Activated naive CD8-positive, alpha-beta T cell treated with anti-CD3 and anti-CD28 coated beads for 36 hours (primary cell): ENCODE measurements around the gene TAOK1. TPM values are rescaled to one million over a fixed set of nuclear protein-coding genes. Genes with fewer than 3 reads are reported as not detected.

Source experiments
- DNase-seq: peaks from one replicate; pipeline ENCODE4 v3.0.0; 2021
- H3K27ac Mint-ChIP-seq: one replicate; pipeline ENCODE4 v1.8.0; 2022; ENCODE audit warnings: mild to moderate bottlenecking, moderate library complexity, mixed read lengths
- H3K27me3 Mint-ChIP-seq: one replicate; pipeline ENCODE4 v1.8.0; 2022; ENCODE audit warnings: mild to moderate bottlenecking, mixed read lengths
- H3K36me3 Mint-ChIP-seq: one replicate; pipeline ENCODE4 v1.8.0; 2021; ENCODE audit warnings: mild to moderate bottlenecking, mixed read lengths
- H3K4me1 Mint-ChIP-seq: one replicate; pipeline ENCODE4 v1.8.0; 2021; ENCODE audit warnings: mixed read lengths
- H3K4me3 Mint-ChIP-seq: one replicate; pipeline ENCODE4 v1.8.0; 2022; ENCODE audit warnings: mild to moderate bottlenecking, moderate library complexity, mixed read lengths
- H3K9me3 Mint-ChIP-seq: one replicate; pipeline ENCODE4 v1.8.0; 2022; ENCODE audit warnings: mixed read lengths
- total RNA-seq, 2 experiments: library from RNA; stranded (reverse); gene quantifications; one replicate each; pipeline ENCODE4 v1.2.3, GENCODE V29; 2021

The TAOK1 gene
- total RNA-seq, 2 experiments from 2014 or later, result 20.8 to 25.8 TPM

- Mint-ChIP-seq H3K27ac (no peak overlapping the region), H3K36me3 (peaks cover 14% of the 10 kb centered on the region), H3K4me1 (peaks cover 22% of the 10 kb centered on the region), H3K27me3 (peaks cover 3% of the 10 kb centered on the region), H3K9me3 (no peaks in the 10 kb centered on the region), H3K4me3 (no peak overlapping the region)
- DNase-seq, result no peak
These were observed 172.5 kb downstream of the TAOK1 start for GRCh38 chr17:29562615-29563014.

DNA sequence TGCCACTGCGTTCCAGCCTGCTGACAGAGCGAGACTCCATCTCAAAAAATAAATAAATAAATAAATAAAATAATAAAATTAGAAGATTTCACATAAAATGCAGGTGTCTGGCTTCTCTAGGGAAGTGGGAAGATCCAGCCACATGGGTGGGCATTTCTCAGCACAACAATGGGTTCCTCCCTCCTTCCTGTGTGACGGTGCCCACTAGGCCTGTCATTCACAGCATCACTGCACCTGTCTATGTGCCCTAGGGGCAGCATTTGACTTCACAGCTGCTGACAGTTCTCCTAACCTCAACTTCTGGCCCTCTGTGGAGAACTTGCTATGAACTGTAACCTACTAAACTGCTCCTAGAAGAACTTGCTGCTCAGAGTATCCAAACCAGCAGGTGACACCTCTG, 173.7 kb downstream of the TAOK1 start:
- Mint-ChIP-seq H3K9me3 (no peaks in the 10 kb centered on the region), H3K27ac (no peak overlapping the region), H3K4me1 (peaks cover 17% of the 10 kb centered on the region), H3K27me3 (peaks cover 3% of the 10 kb centered on the region), H3K36me3 (peaks cover 14% of the 10 kb centered on the region), H3K4me3 (no peak overlapping the region)
- no peak for DNase-seq

- DNase-seq, result peak; percentile 73
- peak overlapping the region; percentile 91 for H3K4me3 Mint-ChIP-seq
- peak overlapping the region; percentile 87 for H3K27ac Mint-ChIP-seq
- no peaks in the 10 kb centered on the region for H3K9me3 Mint-ChIP-seq
- peaks cover 13% of the 10 kb centered on the region for H3K36me3 Mint-ChIP-seq
- peaks cover 21% of the 10 kb centered on the region for H3K4me1 Mint-ChIP-seq
- H3K27me3 Mint-ChIP-seq, result no peaks in the 10 kb centered on the region
These were observed 175.7 kb downstream of the TAOK1 start for GRCh38 chr17:29565643-29566472.

- peaks cover 21% of the 10 kb centered on the region for H3K4me1 Mint-ChIP-seq
- H3K4me3 Mint-ChIP-seq, result peak within 1 kb of the TSS; percentile 92
- peak within 1 kb of the TSS; percentile 91 for H3K27ac Mint-ChIP-seq
- no peaks in the 10 kb centered on the region for H3K9me3 Mint-ChIP-seq
- H3K27me3 Mint-ChIP-seq, result no peaks in the 10 kb centered on the region
- H3K36me3 Mint-ChIP-seq, result peaks cover 12% of the 10 kb centered on the region
- peak; percentile 79 for DNase-seq
These were observed 176.5 kb downstream of the TAOK1 start, which contains the start of gene ABHD15 for GRCh38 chr17:29566473-29567303. Gene ABHD15, minus strand, starts transcription at chr17:29567037. Its CDS starts 71 bp downstream, at chr17:29566966.

DNA sequence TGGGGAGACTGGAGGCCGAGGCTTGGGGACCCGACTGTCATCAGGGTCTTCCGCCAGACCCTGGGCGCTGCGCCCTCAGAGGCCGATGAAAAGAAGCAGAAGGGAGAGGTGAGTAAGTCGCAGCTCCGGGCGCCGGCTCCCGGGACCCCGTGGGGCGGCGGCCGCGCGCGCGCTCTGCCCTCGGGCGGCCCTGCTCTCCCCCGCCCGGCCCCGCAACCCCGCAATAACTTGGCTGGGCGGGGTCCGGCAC, 177.1 kb downstream of the TAOK1 start:
- Mint-ChIP-seq H3K36me3 (peaks cover 8% of the 10 kb centered on the region), H3K9me3 (no peaks in the 10 kb centered on the region), H3K4me1 (peaks cover 18% of the 10 kb centered on the region), H3K27ac (peak overlapping the region; percentile 91), H3K4me3 (peak overlapping the region; percentile 92), H3K27me3 (no peaks in the 10 kb centered on the region)
- DNase-seq, result no peak

DNA sequence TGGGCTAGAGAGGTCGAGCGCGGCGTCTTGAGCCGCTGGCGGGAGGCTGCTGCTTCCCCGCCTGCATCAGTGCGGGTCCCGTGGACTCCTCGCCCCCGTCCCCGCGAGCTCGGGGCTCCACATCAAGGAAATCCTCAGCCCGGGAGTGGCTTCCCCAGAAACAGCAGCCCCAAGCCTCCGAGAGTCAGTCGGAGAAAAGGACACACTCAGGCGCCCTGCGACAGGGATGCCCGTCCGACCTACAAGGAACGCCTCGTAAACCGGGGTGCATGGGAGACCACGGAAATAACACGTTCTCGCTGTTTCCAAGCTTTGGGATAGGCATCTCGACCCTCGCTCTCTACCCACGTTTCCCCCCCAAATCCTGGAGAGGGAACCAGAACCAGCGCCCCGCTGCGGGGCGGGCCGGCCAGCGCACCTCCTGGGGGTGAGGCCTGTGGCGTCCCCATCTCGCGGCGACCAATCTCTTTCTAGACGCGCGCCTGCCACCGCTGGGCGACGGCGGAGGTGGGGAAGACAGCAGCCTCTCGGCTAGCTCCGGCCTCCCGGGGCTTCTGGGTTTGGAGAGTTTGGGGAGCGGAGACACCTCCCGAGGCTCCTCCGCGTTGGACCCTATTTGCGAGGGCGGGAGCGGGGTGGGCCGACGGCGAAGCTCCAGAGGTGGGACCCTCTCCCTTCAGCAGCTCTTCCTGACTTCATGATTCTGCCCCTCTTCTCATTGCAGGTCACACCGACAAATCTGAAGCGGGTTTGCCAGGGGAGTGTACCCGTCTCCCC, 177.6 kb downstream of the TAOK1 start:
- H3K4me3 Mint-ChIP-seq, result peak overlapping the region; percentile 92
- peaks cover 8% of the 10 kb centered on the region for H3K36me3 Mint-ChIP-seq

DNA sequence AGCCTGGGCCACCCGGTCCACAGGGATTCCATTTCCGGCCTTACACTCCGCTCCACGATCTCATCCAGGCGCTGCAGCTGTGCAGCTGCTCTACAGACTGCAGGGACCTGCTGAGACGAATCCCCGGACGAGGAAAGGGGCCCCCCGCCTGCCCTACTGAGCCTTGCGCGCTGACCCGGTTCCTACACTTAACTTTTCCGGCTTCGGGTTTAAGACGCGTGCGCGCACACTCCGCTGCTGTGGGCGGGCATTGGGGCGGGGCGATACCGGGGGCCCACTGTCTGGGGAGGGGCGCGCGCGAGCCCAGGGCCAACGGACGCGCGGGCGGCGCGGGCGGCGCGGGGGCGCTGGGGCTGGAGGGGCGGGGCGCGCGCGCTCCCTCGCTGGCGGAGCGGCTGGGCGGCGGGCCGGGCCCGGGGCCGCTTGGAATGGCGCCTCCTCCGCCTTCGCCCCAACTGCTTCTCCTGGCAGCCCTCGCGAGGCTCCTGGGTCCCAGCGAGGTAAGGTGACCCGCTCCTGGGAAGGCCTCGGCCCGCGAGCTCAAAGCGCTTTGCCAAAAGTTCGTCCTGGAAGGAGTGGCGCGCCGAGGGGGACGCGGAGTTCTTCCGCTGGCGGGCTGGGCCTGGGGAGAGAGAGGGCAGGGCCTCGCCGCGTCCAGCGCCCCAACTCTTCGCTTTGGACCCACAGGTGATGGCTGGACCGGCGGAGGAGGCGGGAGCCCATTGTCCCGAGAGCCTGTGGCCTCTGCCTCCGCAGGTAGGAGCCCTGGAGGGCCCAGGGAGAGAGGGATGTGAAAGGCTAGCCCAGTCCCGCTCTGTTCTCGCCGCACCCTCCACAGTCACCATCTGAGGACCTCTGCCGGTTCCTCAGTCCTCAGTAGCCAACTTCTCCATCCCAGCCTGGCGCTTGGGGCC, 178.4 kb downstream of the TAOK1 start, which contains the start of gene TP53I13:
Gene TP53I13, plus strand, starts transcription at position 371 of the 914 bp plus-strand sequence. Its CDS starts 58 bp downstream, at position 429.
- H3K4me3 Mint-ChIP-seq, result peak within 1 kb of the TSS; percentile 92
- H3K4me1 Mint-ChIP-seq, result peaks cover 25% of the 10 kb centered on the region
- no peaks in the 10 kb centered on the region for H3K9me3 Mint-ChIP-seq
- peak within 1 kb of the TSS; percentile 91 for H3K27ac Mint-ChIP-seq
- peak; percentile 86 for DNase-seq
- H3K36me3 Mint-ChIP-seq, result peaks cover 13% of the 10 kb centered on the region
- no peaks in the 10 kb centered on the region for H3K27me3 Mint-ChIP-seq

More for the DNA sequence above, 177.6 kb downstream of the TAOK1 start:
- H3K9me3 Mint-ChIP-seq, result no peaks in the 10 kb centered on the region
- peaks cover 18% of the 10 kb centered on the region for H3K4me1 Mint-ChIP-seq
- H3K27me3 Mint-ChIP-seq, result no peaks in the 10 kb centered on the region
- H3K27ac Mint-ChIP-seq, result peak overlapping the region; percentile 91
- peak; percentile 87 for DNase-seq

- Mint-ChIP-seq H3K9me3 (no peaks in the 10 kb centered on the region), H3K27me3 (no peaks in the 10 kb centered on the region), H3K27ac (no peak overlapping the region), H3K36me3 (peaks cover 12% of the 10 kb centered on the region), H3K4me3 (peak overlapping the region; percentile 71), H3K4me1 (peaks cover 25% of the 10 kb centered on the region)
- DNase-seq, result no peak
These were observed 179.2 kb downstream of the TAOK1 start for GRCh38 chr17:29569245-29569950.

- H3K9me3 Mint-ChIP-seq, result no peaks in the 10 kb centered on the region
- no peak overlapping the region for H3K27ac Mint-ChIP-seq
- peaks cover 13% of the 10 kb centered on the region for H3K36me3 Mint-ChIP-seq
- no peaks in the 10 kb centered on the region for H3K27me3 Mint-ChIP-seq
- peaks cover 23% of the 10 kb centered on the region for H3K4me1 Mint-ChIP-seq
- no peak overlapping the region for H3K4me3 Mint-ChIP-seq
- DNase-seq, result no peak
These were observed 180.4 kb downstream of the TAOK1 start for GRCh38 chr17:29570521-29570920.

GRCh38 chr17:29571486-29571882, 181.3 kb downstream of the TAOK1 start:
- Mint-ChIP-seq H3K9me3 (no peaks in the 10 kb centered on the region), H3K27ac (no peak overlapping the region), H3K27me3 (no peaks in the 10 kb centered on the region), H3K36me3 (peaks cover 13% of the 10 kb centered on the region), H3K4me3 (no peak overlapping the region), H3K4me1 (peaks cover 17% of the 10 kb centered on the region)
- DNase-seq, result no peak

DNA sequence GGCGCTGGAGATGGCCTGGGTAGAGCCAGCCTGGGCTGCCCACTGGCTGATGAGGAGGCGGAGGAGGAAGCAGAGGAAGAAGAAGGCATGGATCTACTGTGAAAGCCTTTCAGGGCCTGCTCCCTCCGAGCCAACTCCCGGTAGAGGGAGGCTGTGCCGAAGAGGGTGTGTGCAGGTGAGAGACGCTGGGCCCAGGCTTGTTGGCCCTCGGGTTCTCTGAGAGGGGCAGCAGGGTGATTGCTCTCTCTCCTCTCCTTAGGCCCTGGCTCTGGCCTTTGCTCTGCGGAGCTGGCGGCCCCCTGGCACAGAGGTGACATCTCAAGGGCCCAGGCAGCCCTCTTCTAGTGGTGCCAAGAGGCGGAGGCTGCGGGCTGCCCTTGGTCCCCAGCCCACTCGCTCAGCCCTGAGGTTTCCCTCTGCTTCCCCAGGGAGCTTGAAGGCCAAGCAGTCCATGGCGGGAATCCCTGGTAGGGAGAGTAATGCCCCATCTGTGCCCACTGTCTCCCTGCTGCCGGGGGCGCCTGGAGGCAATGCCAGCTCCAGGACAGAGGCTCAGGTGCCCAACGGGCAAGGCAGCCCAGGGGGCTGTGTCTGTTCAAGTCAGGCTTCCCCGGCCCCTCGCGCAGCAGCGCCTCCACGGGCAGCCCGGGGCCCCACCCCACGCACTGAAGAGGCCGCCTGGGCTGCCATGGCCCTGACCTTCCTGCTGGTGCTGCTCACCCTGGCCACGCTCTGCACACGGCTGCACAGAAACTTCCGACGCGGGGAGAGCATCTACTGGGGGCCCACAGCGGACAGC, 181.9 kb downstream of the TAOK1 start:
- no peak for DNase-seq
- no peak overlapping the region for H3K4me3 Mint-ChIP-seq
- no peaks in the 10 kb centered on the region for H3K27me3 Mint-ChIP-seq
- peaks cover 17% of the 10 kb centered on the region for H3K4me1 Mint-ChIP-seq
- H3K36me3 Mint-ChIP-seq, result peaks cover 13% of the 10 kb centered on the region
- H3K27ac Mint-ChIP-seq, result no peak overlapping the region
- H3K9me3 Mint-ChIP-seq, result no peaks in the 10 kb centered on the region

DNA sequence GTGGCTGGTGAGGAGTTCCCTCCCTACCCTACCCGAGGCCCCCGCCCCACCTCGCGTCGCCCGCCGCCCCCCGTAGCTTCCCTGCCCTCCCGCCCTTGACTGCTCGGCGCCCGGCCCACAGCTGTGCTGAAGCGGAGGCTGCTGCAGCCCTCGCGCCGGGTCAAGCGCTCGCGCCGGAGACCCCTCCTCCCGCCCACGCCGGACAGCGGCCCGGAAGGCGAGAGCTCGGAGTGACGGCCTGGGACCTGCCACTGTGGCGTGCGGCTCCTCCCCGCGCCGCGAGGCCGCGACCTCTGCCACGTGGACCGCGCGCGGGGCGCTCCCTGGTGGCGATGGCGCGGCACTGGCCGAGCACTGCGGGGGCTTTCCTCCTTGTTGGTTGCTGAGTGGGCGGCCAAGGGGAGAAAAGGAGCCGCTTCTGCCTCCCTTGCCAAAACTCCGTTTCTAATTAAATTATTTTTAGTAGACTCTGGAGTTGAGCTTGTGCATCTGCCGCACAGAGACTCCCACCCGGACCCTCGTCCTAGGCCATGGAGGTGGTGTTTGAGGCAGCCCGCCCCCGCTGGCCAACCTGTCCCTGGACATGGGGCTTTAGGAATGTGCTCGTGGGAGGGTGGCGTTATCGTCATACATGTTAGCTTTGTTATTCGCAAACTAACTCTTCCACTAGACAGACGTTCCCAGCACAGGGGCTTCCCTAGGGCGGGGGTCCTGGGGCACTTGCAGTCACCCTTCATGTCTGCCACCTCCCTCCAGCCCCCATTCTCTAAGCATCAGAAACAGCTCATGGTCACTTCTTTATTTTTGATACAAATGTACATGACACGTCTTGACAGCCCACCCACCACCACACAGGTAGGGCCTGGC, 182.8 kb downstream of the TAOK1 start:
- Mint-ChIP-seq H3K27ac (no peak overlapping the region), H3K4me1 (peaks cover 17% of the 10 kb centered on the region), H3K4me3 (no peak overlapping the region), H3K9me3 (no peaks in the 10 kb centered on the region), H3K36me3 (peaks cover 16% of the 10 kb centered on the region), H3K27me3 (no peaks in the 10 kb centered on the region)
- peak; percentile 80 for DNase-seq
